GM12878 (cell line): ENCODE results near the gene ZNF780A. TPM values are rescaled to one million over a fixed set of nuclear protein-coding genes. Genes with fewer than 3 reads are reported as not detected.

Experiments
- ATAC-seq: fragments of 200-7000 bp; cut with Tn5 transposase; 3 replicates; pipeline ENCODE4 v1.9.1; 2020; ENCODE audit warnings: mild to moderate bottlenecking, moderate library complexity
- BruUV-seq: library from RNA; stranded (reverse); fragments of 400-500 nt; replicated peaks from 2 replicates; lab custom pipeline; 2021; lab: Mats Ljungman, UMichigan
- CTCF ChIA-PET: fragments of 300-600 bp; sonication (Branson Sonifier 250); formaldehyde crosslinking; extraction: SDS; loops from one replicate; lab custom pipeline; 2021; ENCODE audit warnings: inconsistent platforms; lab: Yijun Ruan, JAX
- POLR2A ChIA-PET: fragments of 350-600 bp; formaldehyde crosslinking; extraction: SDS; loops from one replicate; lab custom pipeline; 2021; ENCODE audit warnings: inconsistent platforms; lab: Charles Lee
- RAD21 ChIA-PET: fragments of 300-600 bp; sonication (Branson Sonifier 250); formaldehyde crosslinking; loops from one replicate; lab custom pipeline; 2023; ENCODE audit warnings: antibody characterized with exemption; ENCODE audit not compliant: unreplicated experiment; lab: Charles Lee
- SMC1A ChIA-PET: fragments of 300-600 bp; sonication (Branson Sonifier 250); formaldehyde crosslinking; loops from one replicate; lab custom pipeline; 2023; ENCODE audit not compliant: unreplicated experiment, uncharacterized antibody; lab: Charles Lee
- DNase-seq: peaks from one replicate; pipeline ENCODE4 v3.0.0-alpha.2; 2011; ENCODE audit warnings: low read depth, low spot score
- FAIRE-seq: peaks from 3 replicates; lab custom pipeline; 2011; peaks lifted over from hg19 to GRCh38; lab: Jason Lieb, UNC
- H2AFZ ChIP-seq: 2 replicates; pipeline ENCODE4 v1.6.0; 2011; ENCODE audit warnings: low read depth, low read length, control low read depth; ENCODE audit not compliant: control insufficient read depth
- H3K27ac ChIP-seq: 2 replicates; pipeline ENCODE4 v1.5.1; 2011; ENCODE audit warnings: control low read depth; ENCODE audit not compliant: control insufficient read depth, insufficient read depth
- H3K27me3 ChIP-seq, 2 experiments: replicated peaks in 1 of 2; 2 replicates each; pipeline versions ENCODE4 v1.6.0 to v1.6.1; 2011; ENCODE audit warnings: low read length in 1 of 2; ENCODE audit not compliant: control insufficient read depth in 2 of 2, insufficient read depth in 2 of 2
- H3K36me3 ChIP-seq, 2 experiments: 2 replicates each; pipeline ENCODE4 v1.5.1; 2011; ENCODE audit warnings: low read length in 1 of 2; ENCODE audit not compliant: control insufficient read depth in 2 of 2, insufficient read depth in 2 of 2
- H3K4me1 ChIP-seq: 2 replicates; pipeline ENCODE4 v1.6.1; 2011; ENCODE audit warnings: mild to moderate bottlenecking, low read length, moderate library complexity, mixed read lengths; ENCODE audit not compliant: control insufficient read depth, insufficient read depth
- H3K4me2 ChIP-seq: 2 replicates; pipeline ENCODE4 v1.6.0; 2011; ENCODE audit warnings: control low read depth; ENCODE audit not compliant: control insufficient read depth, insufficient read depth
- H3K4me3 ChIP-seq: fragments of 200-600 bp; sonication (generic); 2 replicates; pipeline ENCODE4 v1.5.1; 2016
- H3K79me2 ChIP-seq: 2 replicates; pipeline ENCODE4 v1.6.0; 2011; ENCODE audit warnings: low read length; ENCODE audit not compliant: control insufficient read depth, insufficient read depth
- H3K9ac ChIP-seq: 2 replicates; pipeline ENCODE4 v1.8.0; 2011; ENCODE audit warnings: low read length, control low read depth, mixed read lengths; ENCODE audit not compliant: control insufficient read depth, insufficient read depth
- H3K9me3 ChIP-seq: replicated peaks from 3 replicates; pipeline ENCODE4 v1.5.1; 2011; ENCODE audit warnings: mild to moderate bottlenecking, low read length; ENCODE audit not compliant: control insufficient read depth, insufficient read depth
- H4K20me1 ChIP-seq: 2 replicates; pipeline ENCODE4 v1.6.0; 2011; ENCODE audit not compliant: control insufficient read depth, insufficient read depth
- BMI1 ChIP-seq: fragments of 450-650 bp; IDR thresholded peaks from 2 replicates; pipeline ENCODE4 v1.6.1; 2016; ENCODE audit warnings: mild to moderate bottlenecking, moderate library complexity, borderline replicate concordance
- ESRRA ChIP-seq: IDR thresholded peaks from 2 replicates; pipeline ENCODE4 v1.6.1; 2012; ENCODE audit warnings: mild to moderate bottlenecking, low read length, improper control_type of control experiment
- FOS ChIP-seq: IDR thresholded peaks from 3 replicates; pipeline ENCODE4 v1.6.1; 2011; ENCODE audit warnings: borderline replicate concordance; ENCODE audit not compliant: insufficient read length; ENCODE audit errors: extremely low read depth
- FOXM1 ChIP-seq: IDR thresholded peaks from 2 replicates; pipeline ENCODE4 v1.6.1; 2012; ENCODE audit warnings: low read depth, mild to moderate bottlenecking, inconsistent platforms, low read length, moderate library complexity
- HDAC2 ChIP-seq: fragments of 200-600 bp; sonication (generic); IDR thresholded peaks from 2 replicates; pipeline ENCODE4 v1.6.1; 2017
- IKZF1 ChIP-seq: fragments of 450-650 bp; conservative IDR thresholded peaks from 2 replicates; pipeline ENCODE4 v1.6.1; 2017; ENCODE audit warnings: antibody characterized with exemption, mild to moderate bottlenecking
- NBN ChIP-seq: fragments of 450-650 bp; IDR thresholded peaks from 2 replicates; pipeline ENCODE4 v1.6.1; 2016
- NR2C2 ChIP-seq: IDR thresholded peaks from 2 replicates; pipeline ENCODE4 v1.6.1; 2011; ENCODE audit warnings: borderline replicate concordance, low read depth; ENCODE audit not compliant: control insufficient read depth, insufficient read length
- NRF1 ChIP-seq: conservative IDR thresholded peaks from 2 replicates; pipeline ENCODE4 v1.6.1; 2011; ENCODE audit warnings: mild to moderate bottlenecking, low read depth, low read length, improper control_type of control experiment
- SMARCA5 ChIP-seq: fragments of 450-650 bp; IDR thresholded peaks from 2 replicates; pipeline ENCODE4 v1.6.1; 2017; ENCODE audit warnings: mild to moderate bottlenecking
- ZNF24 ChIP-seq: fragments of 450-650 bp; IDR thresholded peaks from 2 replicates; pipeline ENCODE4 v1.6.1; 2017; ENCODE audit warnings: antibody characterized with exemption, mild to moderate bottlenecking
- WGBS: methylation state at CpG from one replicate; pipeline ENCODE4 v1.1.6; 2016; ENCODE audit warnings: low lambda C conversion rate; ENCODE audit not compliant: insufficient replicate concordance, insufficient coverage; ENCODE audit errors: missing lambda C conversion rate; 5-methylcytosine and 5-hydroxymethylcytosine counted together
- in situ Hi-C: fragments of 300-500 bp; cut with MboI; formaldehyde crosslinking; loops from 9 replicates; pipeline ENCODE4 v1.14.3; 2018; ENCODE audit warnings: mixed read lengths
- intact Hi-C: fragments of 100-400 bp; cut with micrococcal nuclease; formaldehyde crosslinking; loops from one replicate; pipeline ENCODE4 v1.14.2; 2022; ENCODE audit not compliant: unreplicated experiment
- polyA plus RNA-seq, 11 experiments: library from polyadenylated mRNA; depleted of rRNA in 4 of 11; unstranded in 6 of 11; stranded (reverse) in 5 of 11; fragments of >200 nt; fragmentation: Nextera tagmentation in 4 of 11; fragmentation: Illumina TruSeq in 1 of 11; extraction: Ambion mirVana in 4 of 11; extraction: Trizol in 1 of 11; gene quantifications; 1 replicate in 1 of 11; 2 replicates in 10 of 11; pipeline versions ENCODE4 v1.2.1 to v1.2.3, GENCODE V29; 2011 to 2016; ENCODE audit warnings: inconsistent platforms in 2 of 11, missing spikeins in 2 of 11, low read depth in 1 of 11
- total RNA-seq, 4 experiments: library from RNA; depleted of rRNA in 3 of 4; stranded (reverse); fragments of >200 nt in 3 of 4; fragmentation: Illumina TruSeq in 1 of 4; extraction: Trizol in 1 of 4; gene quantifications; 2 replicates each; pipeline versions ENCODE4 v1.2.1 to v1.2.3, GENCODE V29; 2013 to 2021
- TF ChIP-seq, protein P1 (sequence below): fragments of 450-650 bp; IDR thresholded peaks from 2 replicates; pipeline ENCODE4 v1.6.1; 2018; ENCODE audit warnings: borderline replicate concordance, mild to moderate bottlenecking; ENCODE audit not compliant: partially characterized antibody
- TF ChIP-seq, protein P2 (sequence below): IDR thresholded peaks from 2 replicates; pipeline ENCODE4 v1.6.1; 2011; ENCODE audit warnings: borderline replicate concordance, low read depth, mild to moderate bottlenecking, moderate library complexity, low read length; ENCODE audit not compliant: insufficient read depth, poor library complexity, severe bottlenecking
- TF ChIP-seq, protein P3 (sequence below): IDR thresholded peaks from 2 replicates; pipeline ENCODE4 v1.6.1; 2011; ENCODE audit warnings: low read depth, mild to moderate bottlenecking, low read length, moderate library complexity, borderline replicate concordance; ENCODE audit errors: extremely low read depth
- TF ChIP-seq, protein P4 (sequence below): IDR thresholded peaks from 2 replicates; pipeline ENCODE4 v1.6.1; 2011; ENCODE audit warnings: low read depth, low read length, improper control_type of control experiment, borderline replicate concordance

The ZNF780A gene
- total and polyA plus RNA-seq, 10 of the 15 experiments (the other 5 are each of a cell fraction or from before 2014, with no cell fraction given), result 10.9 to 27.6 (median 17.6) TPM

DNA sequence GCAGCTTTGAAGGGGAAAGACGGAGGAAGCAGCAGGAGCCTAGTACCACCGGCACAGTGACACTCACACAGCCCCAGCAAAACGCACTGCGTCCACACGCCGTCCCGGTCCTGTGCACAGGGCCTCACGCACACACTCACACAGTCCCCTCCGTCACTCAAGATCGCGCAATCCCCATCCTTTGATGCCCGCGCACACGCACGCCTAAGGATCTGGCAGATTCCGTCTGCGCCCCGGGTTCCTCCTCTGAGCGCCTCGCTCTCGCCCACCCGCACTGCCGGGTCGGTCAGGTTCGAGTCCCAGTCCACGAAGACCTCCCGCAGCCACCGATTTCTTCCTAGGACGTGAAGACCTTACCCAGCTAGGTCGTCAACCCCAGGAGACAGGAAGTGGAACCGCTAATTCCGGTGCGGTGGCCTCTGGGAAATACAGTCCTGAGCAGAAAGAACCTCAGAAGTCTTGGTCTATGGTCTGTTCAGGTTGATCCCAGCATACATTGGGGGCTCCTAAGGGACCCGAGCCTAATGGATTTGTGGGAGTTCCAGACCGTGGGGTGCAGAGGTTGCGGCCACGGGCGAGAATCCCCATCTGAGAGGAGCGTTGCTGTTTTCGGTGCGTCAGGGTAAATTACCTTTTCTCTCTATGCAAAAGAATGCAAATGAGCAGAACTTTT, 34.8 kb downstream of the ZNF780A start, which contains the start of gene ZNF780B (continued):
- TF ChIP-seq, protein P1, sequence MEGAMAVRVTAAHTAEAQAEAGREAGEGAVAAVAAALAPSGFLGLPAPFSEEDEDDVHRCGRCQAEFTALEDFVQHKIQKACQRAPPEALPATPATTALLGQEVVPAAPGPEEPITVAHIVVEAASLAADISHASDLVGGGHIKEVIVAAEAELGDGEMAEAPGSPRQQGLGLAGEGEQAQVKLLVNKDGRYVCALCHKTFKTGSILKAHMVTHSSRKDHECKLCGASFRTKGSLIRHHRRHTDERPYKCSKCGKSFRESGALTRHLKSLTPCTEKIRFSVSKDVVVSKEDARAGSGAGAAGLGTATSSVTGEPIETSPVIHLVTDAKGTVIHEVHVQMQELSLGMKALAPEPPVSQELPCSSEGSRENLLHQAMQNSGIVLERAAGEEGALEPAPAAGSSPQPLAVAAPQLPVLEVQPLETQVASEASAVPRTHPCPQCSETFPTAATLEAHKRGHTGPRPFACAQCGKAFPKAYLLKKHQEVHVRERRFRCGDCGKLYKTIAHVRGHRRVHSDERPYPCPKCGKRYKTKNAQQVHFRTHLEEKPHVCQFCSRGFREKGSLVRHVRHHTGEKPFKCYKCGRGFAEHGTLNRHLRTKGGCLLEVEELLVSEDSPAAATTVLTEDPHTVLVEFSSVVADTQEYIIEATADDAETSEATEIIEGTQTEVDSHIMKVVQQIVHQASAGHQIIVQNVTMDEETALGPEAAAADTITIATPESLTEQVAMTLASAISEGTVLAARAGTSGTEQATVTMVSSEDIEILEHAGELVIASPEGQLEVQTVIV, result no peak
- TF ChIP-seq, all 136 proteins: peak for 37

DNA sequence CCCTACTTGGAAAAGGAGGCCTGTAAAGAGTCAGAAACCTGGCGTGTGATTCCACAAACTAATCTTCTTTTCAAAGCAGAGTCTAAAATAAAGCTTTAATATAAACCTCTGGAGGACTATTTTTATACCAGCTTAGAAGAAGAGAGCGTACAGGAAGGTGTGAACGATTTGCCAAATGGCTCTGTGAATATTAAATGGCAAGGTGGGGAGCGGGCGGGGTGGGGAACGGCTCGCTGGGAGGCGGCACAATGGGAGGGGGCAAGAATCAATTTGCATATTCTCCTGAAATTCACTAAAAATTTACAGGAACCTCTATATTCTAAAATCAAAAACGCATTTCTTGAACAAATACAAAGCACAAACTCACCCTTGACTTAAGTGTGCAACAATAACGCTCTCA, 35.7 kb downstream of the ZNF780A start:
- intact Hi-C loops, result no loop called here
- peaks cover 15% of the 10 kb centered on the region; the same call in 2 of the 3 replicates for H3K9me3 ChIP-seq
- no peaks in the 10 kb centered on the region; the same call in 1 of the 2 replicates for H3K4me1 ChIP-seq
- ChIA-PET RAD21 (interaction anchor here (1.0 to 1.8 kb wide), 5 partner anchors 35 to 111 kb away, joined by 3 to 10 read pairs (median 5); partner anchors contain the start of genes PSMC4, ZNF546 and ZNF780A), SMC1A (interaction anchor here (1.0 to 2.9 kb wide), 3 partner anchors 30 to 85 kb away, joined by 3 to 17 read pairs (median 3); partner anchors contain the start of gene PSMC4), POLR2A (no interaction called here), CTCF (interaction anchor here (1.0 to 1.5 kb wide), 3 partner anchors 54 to 163 kb away, joined by 3 to 4 read pairs (median 4); partner anchors contain the start of gene TTC9B)
- H3K4me2 ChIP-seq, result peak overlapping the region; percentile 73
- WGBS, result 81% methylated on average over 10 of the region's 10 CpGs
- H3K79me2 ChIP-seq, result peaks cover 20% of the 10 kb centered on the region
- TF ChIP-seq NR2C2, result no peak
- TF ChIP-seq IKZF1, result no peak
- TF ChIP-seq, protein P2, sequence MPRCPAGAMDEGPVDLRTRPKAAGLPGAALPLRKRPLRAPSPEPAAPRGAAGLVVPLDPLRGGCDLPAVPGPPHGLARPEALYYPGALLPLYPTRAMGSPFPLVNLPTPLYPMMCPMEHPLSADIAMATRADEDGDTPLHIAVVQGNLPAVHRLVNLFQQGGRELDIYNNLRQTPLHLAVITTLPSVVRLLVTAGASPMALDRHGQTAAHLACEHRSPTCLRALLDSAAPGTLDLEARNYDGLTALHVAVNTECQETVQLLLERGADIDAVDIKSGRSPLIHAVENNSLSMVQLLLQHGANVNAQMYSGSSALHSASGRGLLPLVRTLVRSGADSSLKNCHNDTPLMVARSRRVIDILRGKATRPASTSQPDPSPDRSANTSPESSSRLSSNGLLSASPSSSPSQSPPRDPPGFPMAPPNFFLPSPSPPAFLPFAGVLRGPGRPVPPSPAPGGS, result no peak
- TF ChIP-seq SMARCA5, result no peak
- no peak for TF ChIP-seq FOS
- no peak for TF ChIP-seq NRF1
- TF ChIP-seq NBN, result no peak
- no peak for TF ChIP-seq BMI1
- TF ChIP-seq ESRRA, result no peak
- TF ChIP-seq HDAC2, result no peak
- TF ChIP-seq, protein P3, sequence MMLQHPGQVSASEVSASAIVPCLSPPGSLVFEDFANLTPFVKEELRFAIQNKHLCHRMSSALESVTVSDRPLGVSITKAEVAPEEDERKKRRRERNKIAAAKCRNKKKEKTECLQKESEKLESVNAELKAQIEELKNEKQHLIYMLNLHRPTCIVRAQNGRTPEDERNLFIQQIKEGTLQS, result no peak
- TF ChIP-seq ZNF24, result no peak
- TF ChIP-seq, protein P4, sequence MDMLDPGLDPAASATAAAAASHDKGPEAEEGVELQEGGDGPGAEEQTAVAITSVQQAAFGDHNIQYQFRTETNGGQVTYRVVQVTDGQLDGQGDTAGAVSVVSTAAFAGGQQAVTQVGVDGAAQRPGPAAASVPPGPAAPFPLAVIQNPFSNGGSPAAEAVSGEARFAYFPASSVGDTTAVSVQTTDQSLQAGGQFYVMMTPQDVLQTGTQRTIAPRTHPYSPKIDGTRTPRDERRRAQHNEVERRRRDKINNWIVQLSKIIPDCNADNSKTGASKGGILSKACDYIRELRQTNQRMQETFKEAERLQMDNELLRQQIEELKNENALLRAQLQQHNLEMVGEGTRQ, result no peak
- TF ChIP-seq FOXM1, result no peak
- ATAC-seq (no peak), FAIRE-seq (no peak), DNase-seq (no peak)
- H2AFZ ChIP-seq, result no peak overlapping the region
- H3K36me3 ChIP-seq, result no peaks in the 10 kb centered on the region; a peak in 1 of 4 replicates
- no peak overlapping the region for H3K27ac ChIP-seq
- no TSS peak for BruUV-seq
- H3K27me3 ChIP-seq, result no peaks in the 10 kb centered on the region
- peak overlapping the region; percentile 72 for H3K4me3 ChIP-seq
- H3K9ac ChIP-seq, result peak overlapping the region; percentile 74; the same call in 1 of the 2 replicates
- H4K20me1 ChIP-seq, result no peaks in the 10 kb centered on the region
- in situ Hi-C loops, result no loop called here
